HEK293 (cell line): ENCODE measurements around the gene FDXACB1.

Source experiments
- HOXC10 ChIP-seq: sonication (generic); formaldehyde crosslinking; IDR thresholded peaks from 2 replicates; pipeline ENCODE4 v1.8.1; 2023; ENCODE audit warnings: mild to moderate bottlenecking, missing genetic modification reagents
- REST ChIP-seq: fragments of 450-650 bp; formaldehyde crosslinking; IDR thresholded peaks from 2 replicates; pipeline ENCODE4 v1.5.1; 2016; ENCODE audit warnings: missing biosample characterization, missing genetic modification characterization
- TSHZ1 ChIP-seq: fragments of 450-650 bp; formaldehyde crosslinking; IDR thresholded peaks from 2 replicates; pipeline ENCODE4 v1.5.1; 2016; ENCODE audit warnings: missing biosample characterization, missing genetic modification characterization, borderline replicate concordance
- ZBTB20 ChIP-seq: fragments of 450-650 bp; formaldehyde crosslinking; IDR thresholded peaks from 2 replicates; pipeline ENCODE4 v1.5.1; 2016; ENCODE audit warnings: missing biosample characterization, missing genetic modification characterization
- ZFP37 ChIP-seq: fragments of 450-650 bp; formaldehyde crosslinking; IDR thresholded peaks from 2 replicates; pipeline ENCODE4 v1.5.1; 2016; ENCODE audit warnings: missing biosample characterization, missing genetic modification characterization
- ZNF155 ChIP-seq: fragments of 450-650 bp; formaldehyde crosslinking; IDR thresholded peaks from 2 replicates; pipeline ENCODE4 v1.5.1; 2016; ENCODE audit warnings: missing biosample characterization, missing genetic modification characterization
- ZNF174 ChIP-seq: fragments of 450-650 bp; formaldehyde crosslinking; IDR thresholded peaks from 2 replicates; pipeline ENCODE4 v1.5.0; 2017; ENCODE audit warnings: missing biosample characterization, mild to moderate bottlenecking, missing genetic modification characterization
- ZNF184 ChIP-seq: fragments of 450-650 bp; IDR thresholded peaks from 2 replicates; pipeline ENCODE4 v1.5.1; 2018; ENCODE audit warnings: missing biosample characterization, mild to moderate bottlenecking, missing genetic modification characterization
- ZNF223 ChIP-seq: fragments of 450-650 bp; formaldehyde crosslinking; IDR thresholded peaks from 2 replicates; pipeline ENCODE4 v1.5.1; 2016; ENCODE audit warnings: missing biosample characterization, missing genetic modification characterization
- ZNF302 ChIP-seq: fragments of 450-650 bp; formaldehyde crosslinking; IDR thresholded peaks from 2 replicates; pipeline ENCODE4 v1.5.1; 2016; ENCODE audit warnings: missing biosample characterization, missing genetic modification characterization, low read depth
- ZNF501 ChIP-seq: fragments of 450-650 bp; formaldehyde crosslinking; IDR thresholded peaks from 2 replicates; pipeline ENCODE4 v1.5.1; 2016; ENCODE audit warnings: missing biosample characterization, missing genetic modification characterization
- ZNF580 ChIP-seq: fragments of 450-650 bp; formaldehyde crosslinking; IDR thresholded peaks from 2 replicates; pipeline ENCODE4 v1.5.1; 2016; ENCODE audit warnings: missing biosample characterization, missing genetic modification characterization
- TF ChIP-seq, protein P1 (sequence below): fragments of 450-650 bp; formaldehyde crosslinking; IDR thresholded peaks from 2 replicates; pipeline ENCODE4 v1.5.1; 2016; ENCODE audit warnings: missing biosample characterization, missing genetic modification characterization
- TF ChIP-seq, protein P2 (sequence below): fragments of 450-650 bp; formaldehyde crosslinking; IDR thresholded peaks from 2 replicates; pipeline ENCODE4 v1.5.1; 2016; ENCODE audit warnings: missing biosample characterization, missing genetic modification characterization

DNA sequence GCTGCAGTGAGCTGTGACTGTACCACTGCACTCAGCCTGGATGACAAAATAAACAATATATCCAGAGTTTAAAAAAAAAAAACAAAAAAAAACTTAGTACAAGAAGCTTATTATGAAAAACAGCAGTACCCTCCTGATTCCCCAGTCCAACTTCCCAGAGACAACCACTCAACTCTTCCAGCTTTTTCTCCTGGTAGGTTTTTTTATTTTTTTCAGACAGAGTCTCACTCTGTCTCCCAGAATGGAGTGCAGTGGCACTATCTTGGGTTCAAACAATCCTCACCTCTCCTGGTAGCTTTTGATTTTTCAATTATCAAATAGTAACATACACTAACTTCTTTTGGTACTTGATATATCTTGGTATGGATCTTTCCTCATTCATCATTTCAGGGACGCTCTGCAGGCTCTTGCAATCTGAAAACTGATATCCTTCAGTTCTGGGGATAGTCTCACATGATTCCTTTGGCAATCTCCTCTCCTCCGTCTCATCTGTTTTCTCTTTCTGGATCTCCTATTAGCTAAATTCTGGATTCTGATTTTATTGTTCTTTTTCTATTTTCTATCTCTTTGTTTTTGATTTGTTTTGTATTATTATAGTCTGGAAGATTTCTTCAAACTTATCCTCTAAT, 52.5 kb downstream of the FDXACB1 start:
- TF ChIP-seq ZNF155 (no peak), ZBTB20 (tag by site-specific recombination) (no peak), ZNF580 (tag by site-specific recombination) (no peak), ZFP37 (tag by site-specific recombination) (no peak), TSHZ1 (tag by site-specific recombination) (no peak), REST (tag by site-specific recombination) (no peak), ZNF302 (no peak), ZNF223 (tag by site-specific recombination) (no peak), ZNF174 (no peak), HOXC10 (CRISPR knock-in tag) (no peak), ZNF501 (no peak), ZNF184 (tag by site-specific recombination) (no peak)
- TF ChIP-seq, protein P1, sequence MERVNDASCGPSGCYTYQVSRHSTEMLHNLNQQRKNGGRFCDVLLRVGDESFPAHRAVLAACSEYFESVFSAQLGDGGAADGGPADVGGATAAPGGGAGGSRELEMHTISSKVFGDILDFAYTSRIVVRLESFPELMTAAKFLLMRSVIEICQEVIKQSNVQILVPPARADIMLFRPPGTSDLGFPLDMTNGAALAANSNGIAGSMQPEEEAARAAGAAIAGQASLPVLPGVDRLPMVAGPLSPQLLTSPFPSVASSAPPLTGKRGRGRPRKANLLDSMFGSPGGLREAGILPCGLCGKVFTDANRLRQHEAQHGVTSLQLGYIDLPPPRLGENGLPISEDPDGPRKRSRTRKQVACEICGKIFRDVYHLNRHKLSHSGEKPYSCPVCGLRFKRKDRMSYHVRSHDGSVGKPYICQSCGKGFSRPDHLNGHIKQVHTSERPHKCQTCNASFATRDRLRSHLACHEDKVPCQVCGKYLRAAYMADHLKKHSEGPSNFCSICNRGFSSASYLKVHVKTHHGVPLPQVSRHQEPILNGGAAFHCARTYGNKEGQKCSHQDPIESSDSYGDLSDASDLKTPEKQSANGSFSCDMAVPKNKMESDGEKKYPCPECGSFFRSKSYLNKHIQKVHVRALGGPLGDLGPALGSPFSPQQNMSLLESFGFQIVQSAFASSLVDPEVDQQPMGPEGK (tag by site-specific recombination): no peak
- TF ChIP-seq, protein P2, sequence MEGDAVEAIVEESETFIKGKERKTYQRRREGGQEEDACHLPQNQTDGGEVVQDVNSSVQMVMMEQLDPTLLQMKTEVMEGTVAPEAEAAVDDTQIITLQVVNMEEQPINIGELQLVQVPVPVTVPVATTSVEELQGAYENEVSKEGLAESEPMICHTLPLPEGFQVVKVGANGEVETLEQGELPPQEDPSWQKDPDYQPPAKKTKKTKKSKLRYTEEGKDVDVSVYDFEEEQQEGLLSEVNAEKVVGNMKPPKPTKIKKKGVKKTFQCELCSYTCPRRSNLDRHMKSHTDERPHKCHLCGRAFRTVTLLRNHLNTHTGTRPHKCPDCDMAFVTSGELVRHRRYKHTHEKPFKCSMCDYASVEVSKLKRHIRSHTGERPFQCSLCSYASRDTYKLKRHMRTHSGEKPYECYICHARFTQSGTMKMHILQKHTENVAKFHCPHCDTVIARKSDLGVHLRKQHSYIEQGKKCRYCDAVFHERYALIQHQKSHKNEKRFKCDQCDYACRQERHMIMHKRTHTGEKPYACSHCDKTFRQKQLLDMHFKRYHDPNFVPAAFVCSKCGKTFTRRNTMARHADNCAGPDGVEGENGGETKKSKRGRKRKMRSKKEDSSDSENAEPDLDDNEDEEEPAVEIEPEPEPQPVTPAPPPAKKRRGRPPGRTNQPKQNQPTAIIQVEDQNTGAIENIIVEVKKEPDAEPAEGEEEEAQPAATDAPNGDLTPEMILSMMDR (tag by site-specific recombination): no peak
